Kidney (tissue), 14 donors: ENCODE measurements around the gene GKN1. TPM values are rescaled to one million over a fixed set of nuclear protein-coding genes. Genes with fewer than 3 reads are reported as not detected.

Experiments
- DNase-seq, 5 donors: peaks; one replicate each; pipeline ENCODE4 v3.0.0-alpha.2; 2013 to 2020
- FAIRE-seq: peaks from 2 replicates; lab custom pipeline; 2012; peaks lifted over from hg19 to GRCh38; lab: Jason Lieb, UNC
- H3K27ac ChIP-seq, 2 donors: one replicate each; pipeline ENCODE4 v1.7.0; 2013; ENCODE audit warnings: low read depth in 2 of 2, low read length in 2 of 2, inconsistent platforms in 1 of 2
- H3K27me3 ChIP-seq: one replicate; pipeline ENCODE4 v1.7.1; 2013; ENCODE audit warnings: low read length, inconsistent platforms; ENCODE audit not compliant: control insufficient read depth, insufficient read depth
- H3K36me3 ChIP-seq, 3 donors: one replicate each; pipeline versions ENCODE4 v1.7.0 to v1.7.1; 2013; ENCODE audit warnings: low read length in 3 of 3, control low read depth in 1 of 3, inconsistent platforms in 1 of 3; ENCODE audit not compliant: insufficient read depth in 3 of 3, control insufficient read depth in 2 of 3
- H3K4me1 ChIP-seq, 3 donors: one replicate each; pipeline versions ENCODE4 v1.7.0 to v1.7.1; 2013; ENCODE audit warnings: low read length in 3 of 3, inconsistent platforms in 1 of 3, low read depth in 1 of 3; ENCODE audit not compliant: control insufficient read depth in 2 of 3, insufficient read depth in 2 of 3
- H3K4me3 ChIP-seq, 3 donors: one replicate each; pipeline versions ENCODE4 v1.7.0 to v1.8.1; 2013; ENCODE audit warnings: low read length in 3 of 3, control low read depth in 1 of 3, inconsistent platforms in 1 of 3
- H3K9ac ChIP-seq, 3 donors: one replicate each; pipeline versions ENCODE4 v1.7.0 to v1.7.1; 2013; ENCODE audit warnings: low read length in 3 of 3, control low read depth in 1 of 3, inconsistent platforms in 1 of 3
- H3K9me3 ChIP-seq, 3 donors: one replicate each; pipeline versions ENCODE4 v1.7.0 to v1.7.1; 2013; ENCODE audit warnings: low read length in 3 of 3, control low read depth in 1 of 3, inconsistent platforms in 1 of 3; ENCODE audit not compliant: control insufficient read depth in 2 of 3, insufficient read depth in 1 of 3
- CTCF ChIP-seq: IDR thresholded peaks from 3 replicates; pipeline ENCODE4 v1.5.1; 2012; ENCODE audit warnings: mild to moderate bottlenecking, moderate library complexity, borderline replicate concordance; ENCODE audit not compliant: insufficient read depth; ENCODE audit errors: extremely low read depth
- intact Hi-C: fragments of 100-400 bp; cut with DNase I; formaldehyde crosslinking; loops from one replicate; pipeline ENCODE4 v1.11.1; 2022
- polyA plus RNA-seq: library from polyadenylated mRNA; stranded (reverse); fragments of 350-450 nt; fragmentation: Illumina TruSeq; extraction: RNeasy Lipid Tissue Mini Kit (QIAGEN cat#74804); gene quantifications from one replicate; pipeline ENCODE4 v1.2.3, GENCODE V29; 2014; ENCODE audit warnings: low read depth, low replicate concordance; ENCODE audit not compliant: insufficient read depth
- total RNA-seq: library from RNA; stranded (reverse); fragmentation: NEBNext Ultra II Directional; extraction: Animal tissue kit (Norgen Biotek cat#: 25700); gene quantifications from one replicate; pipeline ENCODE4 v1.2.1, GENCODE V29; 2021
- donor health status: control.
- donor health status: control.
- donor health status: control.
- donor health status: control.
- donor health status: control.
- donor health status: DM: yes; HTN: yes; CAD: no.
- donor health status: Normal renal cell carcinoma (clear cell type).

GKN1 gene
- total and polyA plus RNA-seq, 2 donors from 2014 or later: not detected

GRCh38 chr2:68992341-68992740 is 17.9 kb downstream of the GKN1 start:
- FAIRE-seq (no peak), DNase-seq (no peak)
- no peaks in the 10 kb centered on the region for H3K4me1 ChIP-seq
- H3K4me3 ChIP-seq: no peak overlapping the region
- H3K27ac ChIP-seq: no peak overlapping the region
- H3K27me3 ChIP-seq: no peaks in the 10 kb centered on the region
- no peak overlapping the region for H3K9ac ChIP-seq
- no peak for TF ChIP-seq CTCF
- H3K9me3 ChIP-seq: no peaks in the 10 kb centered on the region
- no peaks in the 10 kb centered on the region for H3K36me3 ChIP-seq
- intact Hi-C loops: no loop called here

GRCh38 chr2:68992933-68993332 is 18.5 kb downstream of the GKN1 start:
- TF ChIP-seq CTCF: no peak
- intact Hi-C loops: no loop called here
- H3K27ac ChIP-seq: no peak overlapping the region
- no peak overlapping the region for H3K9ac ChIP-seq
- H3K4me3 ChIP-seq: no peak overlapping the region
- no peaks in the 10 kb centered on the region for H3K9me3 ChIP-seq
- no peaks in the 10 kb centered on the region for H3K4me1 ChIP-seq
- no peaks in the 10 kb centered on the region for H3K36me3 ChIP-seq
- no peak for FAIRE-seq
- no peak for DNase-seq
- H3K27me3 ChIP-seq: no peaks in the 10 kb centered on the region

GRCh38 chr2:68993660-68994059 is 19.2 kb downstream of the GKN1 start:
- Histone ChIP-seq H3K27ac (no peak overlapping the region), H3K27me3 (no peaks in the 10 kb centered on the region), H3K36me3 (no peaks in the 10 kb centered on the region), H3K9me3 (no peaks in the 10 kb centered on the region), H3K4me3 (no peak overlapping the region), H3K4me1 (no peaks in the 10 kb centered on the region), H3K9ac (no peak overlapping the region)
- intact Hi-C loops: no loop called here
- FAIRE-seq: no peak
- TF ChIP-seq CTCF: no peak
- no peak for DNase-seq

GRCh38 chr2:68994864-68995263 is 20.4 kb downstream of the GKN1 start:
- DNase-seq (no peak), FAIRE-seq (no peak)
- H3K27ac ChIP-seq: no peak overlapping the region
- H3K36me3 ChIP-seq: no peaks in the 10 kb centered on the region
- intact Hi-C loops: no loop called here
- H3K9me3 ChIP-seq: no peaks in the 10 kb centered on the region
- H3K9ac ChIP-seq: no peak overlapping the region
- TF ChIP-seq CTCF: no peak
- H3K4me1 ChIP-seq: no peaks in the 10 kb centered on the region
- H3K4me3 ChIP-seq: no peak overlapping the region
- H3K27me3 ChIP-seq: no peaks in the 10 kb centered on the region
